K562 (cell line): ENCODE results near the gene FAM50A. TPM values are rescaled to one million over a fixed set of nuclear protein-coding genes. Genes with fewer than 3 reads are reported as not detected.

Experiments used
- AFF1 ChIP-seq, 2 experiments: fragments of 450-650 bp; IDR thresholded peaks; 2 replicates each; pipeline ENCODE4 v1.6.1; 2018; ENCODE audit warnings: mild to moderate bottlenecking in 2 of 2, low read depth in 1 of 2; ENCODE audit not compliant: partially characterized antibody in 2 of 2
- ARID1B ChIP-seq: fragments of 450-650 bp; IDR thresholded peaks from 2 replicates; pipeline ENCODE4 v1.6.1; 2016; ENCODE audit warnings: antibody characterized with exemption, mild to moderate bottlenecking, inconsistent platforms
- CBFB ChIP-seq: sonication (generic); formaldehyde crosslinking; IDR thresholded peaks from 2 replicates; pipeline ENCODE4 v1.4.0; 2020; ENCODE audit warnings: mild to moderate bottlenecking, missing genetic modification reagents
- CHD4 ChIP-seq: fragments of 200-600 bp; sonication (generic); IDR thresholded peaks from 3 replicates; pipeline ENCODE4 v1.6.1; 2012; ENCODE audit warnings: low read depth, mild to moderate bottlenecking, mixed read lengths, low read length, inconsistent platforms; ENCODE audit not compliant: insufficient read depth, insufficient replicate concordance, poor library complexity, severe bottlenecking
- DIDO1 ChIP-seq: fragments of 450-650 bp; IDR thresholded peaks from 2 replicates; pipeline ENCODE4 v1.6.1; 2016; ENCODE audit warnings: low read depth, missing biosample characterization, missing genetic modification characterization
- EHMT2 ChIP-seq: fragments of 450-650 bp; IDR thresholded peaks from 2 replicates; pipeline ENCODE4 v1.6.1; 2018; ENCODE audit warnings: antibody characterized with exemption
- GTF2A2 ChIP-seq: IDR thresholded peaks from 2 replicates; pipeline ENCODE4 v1.6.1; 2016; ENCODE audit warnings: mild to moderate bottlenecking, missing genetic modification characterization, missing compliant biosample characterization
- HNRNPH1 ChIP-seq: fragments of 200-400 bp; formaldehyde crosslinking; optimal IDR thresholded peaks from 2 replicates; pipeline ENCODE3; 2017; ENCODE audit warnings: low read depth, mild to moderate bottlenecking, low read length, moderate library complexity
- KHSRP ChIP-seq: fragments of 450-650 bp; IDR thresholded peaks from 2 replicates; pipeline ENCODE4 v1.6.1; 2017
- MEF2D ChIP-seq: conservative IDR thresholded peaks from 2 replicates; pipeline ENCODE4 v1.6.1; 2016; ENCODE audit warnings: low read depth, missing genetic modification characterization, missing compliant biosample characterization
- NR2F6 ChIP-seq: fragments of 450-650 bp; formaldehyde crosslinking; IDR thresholded peaks from 2 replicates; pipeline ENCODE4 v1.4.0; 2020; ENCODE audit warnings: mild to moderate bottlenecking
- NUFIP1 ChIP-seq: fragments of 450-650 bp; IDR thresholded peaks from 2 replicates; pipeline ENCODE4 v1.6.1; 2018; ENCODE audit not compliant: partially characterized antibody
- PPARD ChIP-seq: fragments of 250-450 bp; sonication (Bioruptor Pico); IDR thresholded peaks from 2 replicates; pipeline ENCODE4 v1.8.0; 2022; ENCODE audit warnings: inconsistent platforms, mild to moderate bottlenecking, moderate library complexity
- RBM14 ChIP-seq: fragments of 200-400 bp; formaldehyde crosslinking; IDR thresholded peaks from 2 replicates; pipeline ENCODE4 v1.6.1; 2018; ENCODE audit warnings: low read depth, mild to moderate bottlenecking, low read length, moderate library complexity, borderline replicate concordance; ENCODE audit not compliant: insufficient read depth
- RUNX1 ChIP-seq: sonication (generic); IDR thresholded peaks from 2 replicates; pipeline ENCODE4 v1.6.1; 2016; ENCODE audit warnings: antibody characterized with exemption, low read depth
- TFAM ChIP-seq: fragments of 250-450 bp; sonication (Bioruptor Pico); conservative IDR thresholded peaks from 2 replicates; pipeline ENCODE4 v1.5.0; 2021; ENCODE audit warnings: mild to moderate bottlenecking, moderate library complexity
- UBTF ChIP-seq, 2 experiments: IDR thresholded peaks; 2 replicates each; pipeline ENCODE4 v1.6.1; 2012; ENCODE audit warnings: improper control_type of control experiment in 2 of 2, low read depth in 2 of 2, low read length in 2 of 2, borderline replicate concordance in 1 of 2
- ZBTB8A ChIP-seq: fragments of 450-650 bp; IDR thresholded peaks from 2 replicates; pipeline ENCODE4 v1.6.1; 2018; ENCODE audit warnings: mild to moderate bottlenecking, moderate library complexity; ENCODE audit not compliant: partially characterized antibody
- ZNF263 ChIP-seq: sonication (generic); formaldehyde crosslinking; IDR thresholded peaks from 2 replicates; pipeline ENCODE4 v1.8.0; 2022; ENCODE audit warnings: mild to moderate bottlenecking, missing genetic modification reagents, borderline replicate concordance
- ZNF583 ChIP-seq: fragments of 250-450 bp; sonication (Bioruptor Pico); IDR thresholded peaks from 2 replicates; pipeline ENCODE4 v1.4.0; 2020
- polyA plus RNA-seq, 8 experiments: library from polyadenylated mRNA; depleted of rRNA in 4 of 8; stranded (reverse) in 5 of 8; unstranded in 3 of 8; fragments of >200 nt; fragmentation: Nextera tagmentation in 2 of 8; fragmentation: Illumina TruSeq in 1 of 8; extraction: Ambion mirVana in 2 of 8; extraction: Trizol in 1 of 8; gene quantifications; 2 replicates each; pipeline versions ENCODE4 v1.2.1 to v1.2.3, GENCODE V29; 2011 to 2014; ENCODE audit warnings: inconsistent platforms in 1 of 8, missing spikeins in 1 of 8
- total RNA-seq, 7 experiments: library from RNA; depleted of rRNA in 6 of 7; stranded (reverse); fragments of >200 nt in 6 of 7; fragmentation: Illumina TruSeq in 2 of 7; extraction: Trizol in 2 of 7; gene quantifications; 2 replicates each; pipeline versions ENCODE4 v1.2.1 to v1.2.3, GENCODE V29; 2011 to 2021; ENCODE audit warnings: low replicate concordance in 1 of 7
- TF ChIP-seq, protein P1 (sequence below): sonication (generic); formaldehyde crosslinking; IDR thresholded peaks from 2 replicates; pipeline ENCODE4 v1.8.1; 2022; ENCODE audit warnings: missing genetic modification reagents

Gene FAM50A
- total and polyA plus RNA-seq, 9 of the 15 experiments (the other 6 are each of a cell fraction or from before 2014, with no cell fraction given): 4.4 to 114 (median 67.3) TPM

DNA sequence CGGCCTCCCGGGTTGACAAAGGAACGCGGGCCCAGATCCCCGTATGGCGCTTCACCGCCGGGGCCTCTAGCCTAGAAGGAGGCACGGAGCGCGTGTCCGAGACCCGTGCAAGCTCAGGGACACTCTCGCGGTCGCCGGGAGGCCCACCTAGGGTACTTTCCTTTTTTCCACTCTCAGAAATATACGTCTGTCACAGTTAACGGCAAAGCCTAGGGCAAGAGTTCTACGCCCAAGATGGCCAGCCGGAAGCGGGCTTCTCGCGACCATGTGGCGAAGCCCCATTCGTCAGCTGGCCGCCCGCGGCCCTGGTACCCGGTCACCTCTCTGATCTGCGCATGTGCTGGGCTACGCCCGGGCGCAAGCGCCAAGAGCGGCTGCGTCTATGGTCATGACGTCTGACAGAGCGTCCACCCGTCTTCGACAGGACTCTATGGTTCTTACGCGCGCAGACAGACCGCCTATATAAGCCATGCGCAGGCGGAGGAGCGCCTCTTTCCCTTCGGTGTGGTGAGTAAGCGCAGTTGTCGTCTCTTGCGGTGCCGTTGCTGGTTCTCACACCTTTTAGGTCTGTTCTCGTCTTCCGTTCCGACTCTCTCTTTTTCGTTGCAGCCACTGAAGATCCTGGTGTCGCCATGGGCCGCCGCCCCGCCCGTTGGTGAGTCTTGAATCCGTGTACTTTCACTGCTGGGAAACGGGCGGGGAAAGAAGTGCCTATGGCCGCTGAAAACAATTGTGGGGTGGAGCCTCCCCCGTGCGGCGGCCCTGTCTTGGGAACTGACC, 45.9 kb upstream of the FAM50A start, which contains the start of gene RPL10 (continued):
- TF ChIP-seq RBM14 (no peak), NUFIP1 (no peak), GTF2A2 (tag) (peak; percentile 97), CBFB (CRISPR knock-in tag) (peak; percentile 82; the same call in 1 of the 2 replicates), TFAM (no peak), AFF1 (IDR thresholded peaks at IDR 0.05; ENCODE audit: low read depth in 1 of 2, partially characterized antibody in 2 of 2) (peak; percentile 48 to 69), ZBTB8A (no peak), DIDO1 (tag) (no peak), NR2F6 (CRISPR knock-in tag) (no peak), EHMT2 (no peak), HNRNPH1 (no peak), RUNX1 (0 out of 2 replicates have a peak, but pooled peaks have one; percentile 72), ARID1B (no peak), CHD4 (no peak), KHSRP (no peak), ZNF263 (CRISPR knock-in tag) (0 out of 2 replicates have a peak, but pooled peaks have one; percentile 56), ZNF583 (CRISPR knock-in tag) (no peak), UBTF (IDR thresholded peaks at IDR 0.05; ENCODE audit: borderline replicate concordance in 1 of 2, low read depth in 2 of 2, low read length in 2 of 2) (no peak), MEF2D (tag) (no peak), PPARD (CRISPR knock-in tag) (no peak)
- TF ChIP-seq, protein P1, sequence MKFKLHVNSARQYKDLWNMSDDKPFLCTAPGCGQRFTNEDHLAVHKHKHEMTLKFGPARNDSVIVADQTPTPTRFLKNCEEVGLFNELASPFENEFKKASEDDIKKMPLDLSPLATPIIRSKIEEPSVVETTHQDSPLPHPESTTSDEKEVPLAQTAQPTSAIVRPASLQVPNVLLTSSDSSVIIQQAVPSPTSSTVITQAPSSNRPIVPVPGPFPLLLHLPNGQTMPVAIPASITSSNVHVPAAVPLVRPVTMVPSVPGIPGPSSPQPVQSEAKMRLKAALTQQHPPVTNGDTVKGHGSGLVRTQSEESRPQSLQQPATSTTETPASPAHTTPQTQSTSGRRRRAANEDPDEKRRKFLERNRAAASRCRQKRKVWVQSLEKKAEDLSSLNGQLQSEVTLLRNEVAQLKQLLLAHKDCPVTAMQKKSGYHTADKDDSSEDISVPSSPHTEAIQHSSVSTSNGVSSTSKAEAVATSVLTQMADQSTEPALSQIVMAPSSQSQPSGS (CRISPR knock-in tag): no peak
